CD14-positive monocyte (primary cell): ENCODE results near the gene CAPN8. TPM values are rescaled to one million over a fixed set of nuclear protein-coding genes. Genes with fewer than 3 reads are reported as not detected.

Source experiments
- DNase-seq, 3 donors: peaks; one replicate each; pipeline ENCODE4 v3.0.0-alpha.2; 2011 to 2022
- H2AFZ ChIP-seq: 2 replicates; pipeline ENCODE4 v1.6.0; 2012; ENCODE audit warnings: mild to moderate bottlenecking, low read depth, low read length, inconsistent platforms; ENCODE audit not compliant: insufficient read depth, poor library complexity, severe bottlenecking
- H3K27ac ChIP-seq, 2 donors: 1 replicate in 1 of 2; 2 replicates in 1 of 2; pipeline ENCODE4 v1.5.1; 2012 to 2013; ENCODE audit warnings: low read length in 2 of 2, control low read depth in 1 of 2, inconsistent platforms in 1 of 2, low read depth in 1 of 2, mild to moderate bottlenecking in 1 of 2
- H3K27me3 ChIP-seq, 2 donors: one replicate each; pipeline versions ENCODE4 v1.6.0 to v1.6.1; 2011 to 2013; ENCODE audit warnings: low read length in 2 of 2; ENCODE audit not compliant: control insufficient read depth in 2 of 2, insufficient read depth in 2 of 2
- H3K36me3 ChIP-seq, 2 donors: replicated peaks in 1 of 2; 1 replicate in 1 of 2; 2 replicates in 1 of 2; pipeline versions ENCODE4 v1.5.1 to v1.6.1; 2012 to 2013; ENCODE audit warnings: low read length in 2 of 2, control low read depth in 1 of 2, inconsistent platforms in 1 of 2, mild to moderate bottlenecking in 1 of 2; ENCODE audit not compliant: insufficient read depth in 2 of 2, control insufficient read depth in 1 of 2
- H3K4me1 ChIP-seq, 2 donors: 1 replicate in 1 of 2; 2 replicates in 1 of 2; pipeline versions ENCODE4 v1.5.1 to v1.6.1; 2012 to 2013; ENCODE audit warnings: low read length in 2 of 2, control low read depth in 1 of 2, inconsistent platforms in 1 of 2, mild to moderate bottlenecking in 1 of 2, moderate library complexity in 1 of 2; ENCODE audit not compliant: insufficient read depth in 2 of 2, control insufficient read depth in 1 of 2
- H3K4me2 ChIP-seq: replicated peaks from 2 replicates; pipeline ENCODE3; 2012; ENCODE audit warnings: low read length, moderate library complexity, mild to moderate bottlenecking; ENCODE audit not compliant: poor library complexity, severe bottlenecking; ENCODE audit errors: extremely low read depth
- H3K4me3 ChIP-seq, 3 experiments: fragments of 200-600 bp in 1 of 3; sonication (generic) in 1 of 3; replicated peaks in 1 of 3; 1 replicate in 2 of 3; 2 replicates in 1 of 3; pipeline ENCODE4 v1.5.1; 2011 to 2013; ENCODE audit warnings: low read length in 3 of 3, mild to moderate bottlenecking in 3 of 3, control low read depth in 2 of 3, low read depth in 2 of 3, inconsistent platforms in 1 of 3, moderate library complexity in 1 of 3
- H3K79me2 ChIP-seq: 2 replicates; pipeline ENCODE4 v1.6.0; 2012; ENCODE audit warnings: mild to moderate bottlenecking, control low read depth, inconsistent platforms, low read length, moderate library complexity; ENCODE audit not compliant: insufficient read depth
- H3K9ac ChIP-seq: 2 replicates; pipeline ENCODE4 v1.6.0; 2017; ENCODE audit warnings: low read length, mild to moderate bottlenecking; ENCODE audit not compliant: insufficient read depth, poor library complexity, severe bottlenecking
- H3K9me3 ChIP-seq, 2 donors: replicated peaks in 1 of 2; 1 replicate in 1 of 2; 2 replicates in 1 of 2; pipeline versions ENCODE4 v1.5.1 to v1.6.1; 2012 to 2013; ENCODE audit warnings: low read length in 2 of 2, control low read depth in 1 of 2; ENCODE audit not compliant: control insufficient read depth in 1 of 2, insufficient read depth in 1 of 2
- H4K20me1 ChIP-seq: 2 replicates; pipeline ENCODE4 v1.6.0; 2012; ENCODE audit warnings: mild to moderate bottlenecking, low read length, control low read depth, moderate library complexity; ENCODE audit not compliant: insufficient read depth
- H3K27ac Mint-ChIP-seq, 7 donors: one replicate each; pipeline ENCODE4 v1.8.0; 2020; ENCODE audit warnings: mild to moderate bottlenecking in 7 of 7, mixed read lengths in 7 of 7, moderate library complexity in 6 of 7, inconsistent platforms in 2 of 7
- H3K27me3 Mint-ChIP-seq, 3 donors: one replicate each; pipeline ENCODE4 v1.8.0; 2021 to 2022; ENCODE audit warnings: low read depth in 3 of 3, mild to moderate bottlenecking in 3 of 3, mixed read lengths in 3 of 3, moderate library complexity in 3 of 3, inconsistent platforms in 1 of 3
- H3K36me3 Mint-ChIP-seq, 2 donors: one replicate each; pipeline ENCODE4 v1.8.0; 2020; ENCODE audit warnings: mixed read lengths in 2 of 2, inconsistent platforms in 1 of 2, mild to moderate bottlenecking in 1 of 2
- H3K4me1 Mint-ChIP-seq: one replicate; pipeline ENCODE4 v1.8.0; 2020; ENCODE audit warnings: mild to moderate bottlenecking, mixed read lengths
- H3K4me3 Mint-ChIP-seq, 2 donors: one replicate each; pipeline ENCODE4 v1.8.0; 2020; ENCODE audit warnings: mild to moderate bottlenecking in 2 of 2, mixed read lengths in 2 of 2, moderate library complexity in 1 of 2
- H3K9me3 Mint-ChIP-seq, 7 donors: one replicate each; pipeline ENCODE4 v1.8.0; 2020 to 2022; ENCODE audit warnings: mixed read lengths in 7 of 7, mild to moderate bottlenecking in 6 of 7, moderate library complexity in 6 of 7, inconsistent platforms in 2 of 7
- WGBS: methylation state at CpG from one replicate; pipeline ENCODE4 v1.1.5; 2013; ENCODE audit warnings: missing lambda C conversion rate; ENCODE audit not compliant: insufficient coverage; 5-methylcytosine and 5-hydroxymethylcytosine counted together
- intact Hi-C, 2 donors: fragments of 100-400 bp; cut with micrococcal nuclease; formaldehyde crosslinking; loops; one replicate each; pipeline versions ENCODE4 v1.15.0 to v1.15.1; 2023
- polyA plus RNA-seq, 3 donors: library from polyadenylated mRNA; depleted of rRNA in 1 of 3; unstranded in 2 of 3; stranded (reverse) in 1 of 3; fragments of 300-500 nt in 2 of 3; fragments of >200 nt in 1 of 3; fragmentation: Illumina TruSeq in 2 of 3; gene quantifications; 1 replicate in 2 of 3; 2 replicates in 1 of 3; pipeline ENCODE4 v1.2.3, GENCODE V29; 2012 to 2021
- TF ChIP-seq, protein P1 (sequence below): fragments of 200-600 bp; IDR thresholded peaks from one replicate; pipeline ENCODE4 v1.8.0; 2022; ENCODE audit warnings: antibody characterized with exemption, mild to moderate bottlenecking

Gene CAPN8
- polyA plus RNA-seq, 3 donors, result 0.40 TPM; not detected in 2

- H4K20me1 ChIP-seq, result no peaks in the 10 kb centered on the region
- Mint-ChIP-seq H3K27ac (no peak overlapping the region), H3K4me1 (no peaks in the 10 kb centered on the region), H3K4me3 (peak overlapping the region in 1 of 2 donors; percentile 35), H3K36me3 (no peaks in the 10 kb centered on the region), H3K27me3 (peaks cover 4 to 7% (median 5%) of the 10 kb centered on the region in 3 donors), H3K9me3 (peaks cover 0 to 5% (median 0%) of the 10 kb centered on the region in 7 donors)
- intact Hi-C loops, result no loop called here
- no peak overlapping the region for H3K4me3 ChIP-seq
- H3K79me2 ChIP-seq, result no peaks in the 10 kb centered on the region
- H3K9ac ChIP-seq, result no peak overlapping the region
- H3K4me2 ChIP-seq, result no peak overlapping the region
- TF ChIP-seq, protein P1, sequence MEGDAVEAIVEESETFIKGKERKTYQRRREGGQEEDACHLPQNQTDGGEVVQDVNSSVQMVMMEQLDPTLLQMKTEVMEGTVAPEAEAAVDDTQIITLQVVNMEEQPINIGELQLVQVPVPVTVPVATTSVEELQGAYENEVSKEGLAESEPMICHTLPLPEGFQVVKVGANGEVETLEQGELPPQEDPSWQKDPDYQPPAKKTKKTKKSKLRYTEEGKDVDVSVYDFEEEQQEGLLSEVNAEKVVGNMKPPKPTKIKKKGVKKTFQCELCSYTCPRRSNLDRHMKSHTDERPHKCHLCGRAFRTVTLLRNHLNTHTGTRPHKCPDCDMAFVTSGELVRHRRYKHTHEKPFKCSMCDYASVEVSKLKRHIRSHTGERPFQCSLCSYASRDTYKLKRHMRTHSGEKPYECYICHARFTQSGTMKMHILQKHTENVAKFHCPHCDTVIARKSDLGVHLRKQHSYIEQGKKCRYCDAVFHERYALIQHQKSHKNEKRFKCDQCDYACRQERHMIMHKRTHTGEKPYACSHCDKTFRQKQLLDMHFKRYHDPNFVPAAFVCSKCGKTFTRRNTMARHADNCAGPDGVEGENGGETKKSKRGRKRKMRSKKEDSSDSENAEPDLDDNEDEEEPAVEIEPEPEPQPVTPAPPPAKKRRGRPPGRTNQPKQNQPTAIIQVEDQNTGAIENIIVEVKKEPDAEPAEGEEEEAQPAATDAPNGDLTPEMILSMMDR, result no peak
- WGBS, result 74% methylated on average over 12 of the region's 12 CpGs
- H3K27ac ChIP-seq, result no peak overlapping the region
- no peak overlapping the region for H2AFZ ChIP-seq
- no peaks in the 10 kb centered on the region for H3K27me3 ChIP-seq
- H3K4me1 ChIP-seq, result no peaks in the 10 kb centered on the region
- DNase-seq, result no peak
- no peaks in the 10 kb centered on the region for H3K9me3 ChIP-seq
- H3K36me3 ChIP-seq, result no peaks in the 10 kb centered on the region
These were observed 13.0 kb downstream of the CAPN8 start for GRCh38 chr1:223652436-223652941.

- intact Hi-C loops, result no loop called here
- H3K9me3 ChIP-seq, result no peaks in the 10 kb centered on the region
- Mint-ChIP-seq H3K9me3 (peaks cover 0 to 2% (median 0%) of the 10 kb centered on the region in 7 donors), H3K27ac (no peak overlapping the region), H3K4me3 (no peak overlapping the region), H3K4me1 (no peaks in the 10 kb centered on the region), H3K36me3 (no peaks in the 10 kb centered on the region), H3K27me3 (peaks cover 2 to 5% (median 5%) of the 10 kb centered on the region in 3 donors)
- H3K4me3 ChIP-seq, result no peak overlapping the region
- WGBS, result 80% methylated on average over 2 of the region's 8 CpGs
- TF ChIP-seq, protein P1, result no peak
- no peaks in the 10 kb centered on the region for H3K4me1 ChIP-seq
- H3K79me2 ChIP-seq, result no peaks in the 10 kb centered on the region
- no peak overlapping the region for H3K9ac ChIP-seq
- no peaks in the 10 kb centered on the region for H3K27me3 ChIP-seq
- H4K20me1 ChIP-seq, result no peaks in the 10 kb centered on the region
- DNase-seq, result no peak
- no peak overlapping the region for H3K27ac ChIP-seq
- no peak overlapping the region for H2AFZ ChIP-seq
- no peak overlapping the region for H3K4me2 ChIP-seq
- no peaks in the 10 kb centered on the region for H3K36me3 ChIP-seq
These were observed 14.1 kb downstream of the CAPN8 start for GRCh38 chr1:223651291-223651991.
